Measurements from ENCODE around the gene HOXC5. TPM values are rescaled to one million over a fixed set of nuclear protein-coding genes. Genes with fewer than 3 reads are reported as not detected.

The HOXC5 gene
- total RNA-seq, 1 donor from 2014 or later, result not detected

DNA sequence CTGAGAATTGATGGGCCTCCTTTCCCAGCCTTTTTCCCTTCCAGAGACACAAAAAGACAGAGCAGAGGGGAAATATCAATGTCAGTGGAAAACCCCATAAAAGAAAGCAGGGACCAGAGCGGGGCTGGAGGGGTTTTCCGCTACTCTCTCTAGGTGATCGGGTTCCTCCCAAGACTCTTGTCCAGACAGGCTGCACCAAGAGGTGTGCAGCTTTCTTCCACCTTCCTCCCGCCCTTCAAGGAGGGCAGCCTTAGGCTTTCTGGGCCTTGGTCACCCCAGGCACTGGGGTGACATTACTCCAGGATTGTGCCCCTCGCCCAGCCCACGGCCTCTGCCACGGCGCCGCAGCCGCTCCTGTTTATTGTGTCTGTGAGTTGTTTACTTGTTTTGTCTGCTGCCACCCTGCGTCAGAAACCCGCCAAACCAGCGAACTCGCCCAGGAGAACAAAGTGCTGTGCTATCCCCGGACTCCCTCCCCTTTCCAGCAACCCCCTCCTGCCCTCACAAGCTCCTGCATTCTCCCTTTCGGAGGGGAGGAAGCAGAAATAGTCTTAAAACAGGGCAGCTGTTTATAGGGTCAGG is 11.3 kb upstream of the HOXC5 start:
- DNase-seq, result no peak

DNA sequence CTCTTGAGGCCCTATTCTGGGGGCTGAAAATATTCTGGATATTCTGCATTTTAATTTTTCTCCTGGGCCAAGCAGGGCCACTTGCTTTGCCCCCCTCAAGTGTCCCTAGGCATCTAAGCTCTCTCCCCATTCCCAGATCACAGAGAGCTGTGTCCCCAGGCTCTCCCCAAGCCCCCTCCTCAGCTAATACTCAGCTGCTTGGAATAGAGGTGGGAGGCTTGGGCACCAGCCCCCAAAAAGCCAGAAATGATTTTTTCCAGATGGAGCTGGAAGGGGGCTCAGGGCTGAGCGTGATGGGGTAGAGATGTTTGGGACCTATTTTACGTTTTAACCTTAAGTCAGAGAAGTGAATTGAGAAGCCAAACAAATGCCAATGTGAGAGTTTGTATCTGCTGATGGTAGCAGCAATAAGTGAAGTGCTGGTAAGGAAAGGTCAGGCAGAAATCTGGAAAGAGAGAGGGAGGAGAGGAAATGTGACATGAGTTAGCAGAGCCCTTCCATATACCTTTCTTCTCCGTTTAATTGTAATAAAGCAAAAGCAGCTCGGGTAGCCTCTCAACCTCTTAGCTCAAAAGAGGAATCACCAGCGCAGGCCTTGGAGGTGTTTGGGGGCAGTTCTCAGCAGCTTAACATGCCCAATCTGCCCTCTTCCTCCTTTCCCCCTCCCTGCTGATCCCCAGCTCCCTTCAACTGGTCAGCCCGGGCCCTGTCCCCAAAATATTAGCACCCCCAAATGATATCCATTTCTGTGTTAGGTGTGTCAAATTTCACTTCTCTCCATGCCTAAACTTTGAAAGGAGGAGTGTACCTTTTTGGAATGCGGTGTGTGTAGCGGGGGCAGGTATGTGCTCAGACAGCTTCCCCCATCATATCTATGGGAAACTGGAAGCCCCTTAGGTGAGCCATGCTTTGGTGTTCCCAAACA is 9.6 kb upstream of the HOXC5 start:
- no peak for DNase-seq

DNA sequence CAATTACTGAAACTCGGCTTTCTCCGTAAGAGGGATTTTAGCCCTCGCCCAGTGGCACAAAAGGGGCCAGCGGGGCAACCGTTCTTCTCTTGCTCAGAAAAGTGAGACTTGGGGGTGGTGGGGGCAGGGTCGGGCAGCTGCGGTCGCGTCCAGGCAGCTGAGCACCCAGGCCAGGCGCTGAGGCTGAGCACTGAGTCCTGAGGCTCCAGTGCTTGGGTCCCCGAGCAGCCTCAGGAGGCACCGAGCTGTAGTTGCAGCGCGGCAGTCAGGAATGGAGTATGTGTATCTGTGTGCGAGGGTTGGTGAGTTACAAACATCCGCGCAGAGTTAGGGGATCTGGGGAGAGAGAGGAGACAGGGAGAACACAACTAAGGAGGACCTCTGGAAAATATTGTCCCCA is 8.7 kb upstream of the HOXC5 start:
- no peak for DNase-seq

DNA sequence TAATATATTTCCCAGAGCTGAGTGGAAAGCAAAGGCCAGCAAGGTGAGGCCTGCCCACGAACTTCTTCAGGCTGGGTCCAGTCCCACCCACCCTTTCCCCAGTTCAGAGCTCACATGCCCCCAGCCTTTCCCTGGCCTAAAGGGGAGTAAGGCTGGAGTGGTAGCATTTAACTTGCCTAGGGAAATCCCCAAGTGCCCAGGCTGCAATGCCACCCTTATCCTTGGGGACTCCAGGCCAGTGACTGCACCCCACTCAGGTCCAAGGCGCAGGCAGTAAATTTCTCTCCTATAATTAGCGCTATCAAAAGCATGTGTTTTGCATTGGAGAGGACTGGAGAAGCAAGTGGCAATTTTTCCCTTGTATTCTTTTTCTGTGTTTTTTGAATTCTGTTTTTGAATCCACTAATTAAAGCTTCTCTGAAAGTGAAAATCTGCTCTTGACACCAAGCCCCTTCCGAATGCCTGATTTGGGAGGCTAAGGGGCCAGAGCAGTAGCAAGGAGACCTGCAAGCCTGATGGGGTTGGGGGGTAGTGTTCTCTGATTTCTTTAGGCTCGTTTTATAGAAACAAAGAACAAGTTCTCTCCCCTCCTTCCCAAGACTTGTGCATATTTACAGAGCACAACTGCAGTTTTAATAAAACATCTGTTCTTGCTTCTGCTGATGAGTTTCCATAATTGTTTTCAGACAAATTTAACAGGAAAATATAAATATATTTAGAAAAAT is 8.1 kb upstream of the HOXC5 start:
- no peak for DNase-seq

DNA sequence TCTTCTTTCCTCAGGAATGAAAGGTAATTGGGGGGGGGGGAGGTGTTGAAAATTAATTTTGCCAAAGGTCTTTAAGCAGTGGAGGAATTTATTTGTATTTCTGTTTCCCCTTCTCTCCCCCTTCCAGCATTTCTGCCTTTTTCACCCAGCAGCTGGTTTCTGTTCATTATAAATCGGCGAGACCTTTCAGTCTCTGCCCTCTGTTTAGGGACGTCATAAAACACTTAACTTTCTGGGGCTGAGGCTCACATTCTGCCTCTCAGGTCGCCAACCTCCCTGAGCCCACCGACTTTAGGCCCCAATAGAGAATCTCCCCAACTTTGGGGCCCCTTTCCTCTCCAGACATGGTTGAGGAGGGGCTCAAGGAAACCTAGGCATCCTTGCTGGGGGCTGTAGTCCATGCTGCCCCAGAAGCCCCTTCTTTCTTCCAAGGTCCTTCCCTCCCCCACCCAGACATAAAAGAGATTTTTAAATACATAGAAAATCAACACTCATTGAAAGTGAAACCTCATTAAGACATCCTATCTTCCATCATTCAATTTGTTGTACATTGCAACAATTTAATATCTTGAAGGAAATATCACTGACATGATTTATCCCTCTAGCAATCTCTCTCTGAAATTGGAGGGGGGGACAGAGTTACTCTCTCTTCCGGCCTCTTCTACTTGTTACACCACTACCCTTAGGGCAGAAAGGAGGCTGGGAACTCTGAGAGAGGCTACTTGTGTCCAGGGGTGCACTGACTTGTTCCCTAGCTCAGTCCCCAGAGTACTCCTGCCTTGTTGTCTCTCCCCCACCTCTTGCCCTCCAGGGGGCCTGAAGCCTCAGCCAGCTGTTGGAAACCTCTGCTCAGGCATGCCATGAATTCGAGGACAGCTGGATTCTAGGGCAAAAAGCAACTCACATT is 7.1 kb upstream of the HOXC5 start:
- DNase-seq, result no peak

DNA sequence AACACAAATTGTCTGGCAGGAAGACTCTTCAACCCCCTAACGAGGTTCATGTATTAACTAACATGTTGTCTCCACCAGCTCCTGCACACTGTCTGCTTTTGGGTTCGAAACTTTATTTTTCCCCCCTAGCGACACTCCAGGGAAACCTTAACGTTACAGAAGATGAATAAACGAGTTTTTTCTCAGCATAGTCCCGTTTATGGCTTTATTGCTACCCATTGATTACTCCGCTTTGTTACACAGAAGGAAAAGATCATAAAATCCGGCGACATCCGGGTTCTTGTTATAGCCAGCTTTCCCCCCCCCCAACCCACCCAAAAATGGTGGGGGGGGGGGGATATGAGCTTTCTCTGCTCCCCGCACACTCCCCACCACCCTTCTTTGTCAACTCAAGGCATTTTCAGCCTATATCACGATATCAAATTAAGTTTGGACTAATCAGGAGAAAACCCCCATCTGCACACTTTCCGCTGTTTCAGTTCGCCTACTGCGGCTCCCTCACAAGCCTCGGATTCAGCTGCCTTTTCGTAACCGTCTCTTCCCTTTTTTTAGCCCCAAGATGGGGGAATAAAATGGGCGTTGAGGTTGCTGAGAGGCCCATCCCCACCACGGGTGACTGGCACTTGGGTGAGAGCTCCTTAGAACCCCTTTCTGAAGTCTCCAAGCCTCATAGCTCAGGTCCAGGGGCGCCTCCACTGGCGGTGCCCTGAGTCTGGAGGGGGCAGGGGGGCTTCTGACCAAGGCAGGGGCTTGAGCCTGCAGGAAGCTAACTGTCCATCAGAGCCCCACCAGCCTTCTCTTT is 6.0 kb upstream of the HOXC5 start:
- DNase-seq, result no peak

DNA sequence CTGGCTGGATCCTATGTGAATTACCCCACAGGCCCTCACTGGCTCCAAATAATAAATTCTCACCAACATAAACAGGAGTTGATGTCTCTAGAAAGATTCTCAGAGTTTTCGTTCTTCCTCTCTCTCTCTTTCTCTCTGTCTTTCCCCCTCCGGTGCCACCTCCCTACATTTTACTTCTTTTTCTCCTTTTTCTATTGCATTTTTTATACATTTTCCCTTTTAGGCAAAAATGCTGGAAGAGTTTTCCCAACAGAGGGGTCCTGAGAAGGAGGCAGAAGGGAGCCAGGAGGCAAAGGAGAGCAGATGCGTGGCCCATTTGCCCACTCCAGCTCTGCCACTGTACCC is 5.4 kb upstream of the HOXC5 start:
- no peak for DNase-seq

DNA sequence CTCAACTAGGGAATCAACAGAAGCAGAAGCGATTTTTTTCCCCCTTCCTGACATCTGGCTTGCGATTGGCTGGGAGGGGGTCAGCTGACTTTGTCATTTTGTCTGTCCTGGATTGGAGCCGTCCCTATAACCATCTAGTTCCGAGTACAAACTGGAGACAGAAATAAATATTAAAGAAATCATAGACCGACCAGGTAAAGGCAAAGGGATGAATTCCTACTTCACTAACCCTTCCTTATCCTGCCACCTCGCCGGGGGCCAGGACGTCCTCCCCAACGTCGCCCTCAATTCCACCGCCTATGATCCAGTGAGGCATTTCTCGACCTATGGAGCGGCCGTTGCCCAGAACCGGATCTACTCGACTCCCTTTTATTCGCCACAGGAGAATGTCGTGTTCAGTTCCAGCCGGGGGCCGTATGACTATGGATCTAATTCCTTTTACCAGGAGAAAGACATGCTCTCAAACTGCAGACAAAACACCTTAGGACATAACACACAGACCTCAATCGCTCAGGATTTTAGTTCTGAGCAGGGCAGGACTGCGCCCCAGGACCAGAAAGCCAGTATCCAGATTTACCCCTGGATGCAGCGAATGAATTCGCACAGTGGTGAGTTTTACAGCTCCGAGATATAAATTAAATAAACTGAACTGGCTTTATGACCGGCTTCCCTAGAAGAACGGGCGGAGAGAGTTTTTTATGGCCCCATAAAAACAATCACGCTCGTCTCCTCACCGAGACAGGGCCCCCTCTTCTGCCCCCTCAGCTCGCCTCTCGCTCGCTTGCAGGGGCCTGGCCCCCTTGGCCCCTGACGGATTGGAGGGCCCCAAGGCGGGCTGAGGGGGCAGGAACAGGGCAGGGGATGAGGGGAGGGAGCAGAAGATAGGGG is 4.3 kb upstream of the HOXC5 start, which contains the start of gene HOXC6:
Gene HOXC6 (plus strand): TSS at position 127 of the 888 bp plus-strand sequence. CDS start 82 bp downstream, at position 209.
- no peak for DNase-seq

DNA sequence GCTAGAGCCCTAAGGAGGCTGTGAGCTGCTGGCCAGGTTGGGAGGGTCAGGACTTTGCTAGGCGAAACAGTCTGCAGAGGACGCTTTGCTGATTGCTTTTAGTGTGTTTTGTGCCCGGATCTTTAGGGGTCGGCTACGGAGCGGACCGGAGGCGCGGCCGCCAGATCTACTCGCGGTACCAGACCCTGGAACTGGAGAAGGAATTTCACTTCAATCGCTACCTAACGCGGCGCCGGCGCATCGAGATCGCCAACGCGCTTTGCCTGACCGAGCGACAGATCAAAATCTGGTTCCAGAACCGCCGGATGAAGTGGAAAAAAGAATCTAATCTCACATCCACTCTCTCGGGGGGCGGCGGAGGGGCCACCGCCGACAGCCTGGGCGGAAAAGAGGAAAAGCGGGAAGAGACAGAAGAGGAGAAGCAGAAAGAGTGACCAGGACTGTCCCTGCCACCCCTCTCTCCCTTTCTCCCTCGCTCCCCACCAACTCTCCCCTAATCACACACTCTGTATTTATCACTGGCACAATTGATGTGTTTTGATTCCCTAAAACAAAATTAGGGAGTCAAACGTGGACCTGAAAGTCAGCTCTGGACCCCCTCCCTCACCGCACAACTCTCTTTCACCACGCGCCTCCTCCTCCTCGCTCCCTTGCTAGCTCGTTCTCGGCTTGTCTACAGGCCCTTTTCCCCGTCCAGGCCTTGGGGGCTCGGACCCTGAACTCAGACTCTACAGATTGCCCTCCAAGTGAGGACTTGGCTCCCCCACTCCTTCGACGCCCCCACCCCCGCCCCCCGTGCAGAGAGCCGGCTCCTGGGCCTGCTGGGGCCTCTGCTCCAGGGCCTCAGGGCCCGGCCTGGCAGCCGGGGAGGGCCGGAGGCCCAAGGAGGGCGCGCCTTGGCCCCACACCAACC is 3.1 kb upstream of the HOXC5 start:
- DNase-seq, result no peak

DNA sequence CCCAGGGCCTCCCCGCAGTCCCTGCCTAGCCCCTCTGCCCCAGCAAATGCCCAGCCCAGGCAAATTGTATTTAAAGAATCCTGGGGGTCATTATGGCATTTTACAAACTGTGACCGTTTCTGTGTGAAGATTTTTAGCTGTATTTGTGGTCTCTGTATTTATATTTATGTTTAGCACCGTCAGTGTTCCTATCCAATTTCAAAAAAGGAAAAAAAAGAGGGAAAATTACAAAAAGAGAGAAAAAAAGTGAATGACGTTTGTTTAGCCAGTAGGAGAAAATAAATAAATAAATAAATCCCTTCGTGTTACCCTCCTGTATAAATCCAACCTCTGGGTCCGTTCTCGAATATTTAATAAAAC is 2.4 kb upstream of the HOXC5 start:
- DNase-seq, result no peak

DNA sequence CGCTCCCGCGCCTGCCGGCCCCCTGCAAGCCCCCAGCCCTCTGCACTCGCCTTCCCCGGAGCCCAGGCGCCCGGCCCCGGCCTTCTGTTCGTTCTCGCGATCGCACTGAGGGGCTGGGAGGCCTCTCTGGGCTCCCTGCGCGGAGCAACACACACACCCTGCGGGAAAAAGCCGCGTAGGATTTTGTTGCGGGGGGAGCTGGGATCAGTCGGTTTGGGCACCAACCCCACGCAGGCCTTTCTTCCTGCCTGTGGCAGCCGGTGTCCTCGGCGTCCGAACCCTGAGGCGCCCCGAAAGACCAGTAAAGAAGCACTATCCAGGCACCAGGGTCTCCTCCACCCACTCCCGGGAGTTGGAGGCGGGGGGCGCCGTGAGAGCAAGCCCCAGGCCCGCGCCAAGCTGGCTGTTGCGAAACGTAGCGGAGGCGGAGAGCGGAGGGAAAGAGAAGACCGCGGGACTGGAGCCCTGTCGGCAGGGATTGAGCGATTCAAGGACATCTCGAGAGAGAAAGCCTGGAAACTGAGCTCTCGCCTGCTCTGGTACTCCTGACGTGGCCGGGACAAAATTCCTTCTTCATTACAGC is 1.9 kb upstream of the HOXC5 start:
- DNase-seq, result no peak

DNA sequence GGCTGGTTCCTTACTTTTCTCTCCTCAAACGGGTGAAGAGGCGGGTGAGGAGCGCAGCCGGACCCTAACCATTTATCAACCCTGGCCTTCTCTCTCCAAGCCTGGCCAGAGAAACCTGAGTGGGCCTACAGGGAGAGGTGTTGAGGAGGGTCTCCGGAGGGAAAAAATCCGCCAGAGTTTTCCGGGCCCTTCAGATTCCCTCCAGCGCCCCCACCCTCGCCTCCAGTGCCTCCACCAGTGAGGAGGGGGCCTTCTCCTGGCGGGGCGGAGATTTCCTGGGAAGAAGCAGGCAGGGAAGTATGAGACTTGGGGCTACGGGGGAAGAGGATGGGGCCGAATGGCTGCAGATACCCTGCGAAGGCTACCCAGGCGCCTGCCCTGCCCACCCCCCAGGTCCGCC is 1.4 kb upstream of the HOXC5 start:
- DNase-seq, result no peak

DNA sequence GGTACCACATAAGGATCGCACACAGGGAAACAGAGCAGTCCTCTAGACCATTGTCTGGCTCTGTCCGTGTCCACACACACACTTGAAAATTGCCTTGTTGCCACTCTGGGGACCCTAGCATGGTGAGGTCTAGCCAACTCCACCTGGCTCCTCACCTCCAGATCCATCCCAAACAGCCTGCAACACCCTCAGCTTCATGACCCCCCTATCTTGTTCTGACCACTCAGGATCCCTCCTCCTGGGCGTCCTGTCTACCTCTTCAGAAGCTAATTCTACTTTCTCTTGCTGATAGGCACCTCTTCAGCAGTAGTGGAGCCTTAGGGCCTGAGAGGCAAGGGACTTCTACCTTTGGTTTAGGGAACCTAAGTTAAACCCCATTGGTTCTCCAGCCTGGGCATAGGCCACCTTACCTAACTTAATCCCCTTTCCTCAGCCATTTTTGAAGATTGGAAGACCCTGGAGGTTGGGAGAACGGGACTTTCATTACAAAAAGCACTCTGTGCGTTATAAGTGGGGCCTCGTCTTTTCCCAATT is 697 bp upstream of the HOXC5 start:
- DNase-seq, result no peak

DNA sequence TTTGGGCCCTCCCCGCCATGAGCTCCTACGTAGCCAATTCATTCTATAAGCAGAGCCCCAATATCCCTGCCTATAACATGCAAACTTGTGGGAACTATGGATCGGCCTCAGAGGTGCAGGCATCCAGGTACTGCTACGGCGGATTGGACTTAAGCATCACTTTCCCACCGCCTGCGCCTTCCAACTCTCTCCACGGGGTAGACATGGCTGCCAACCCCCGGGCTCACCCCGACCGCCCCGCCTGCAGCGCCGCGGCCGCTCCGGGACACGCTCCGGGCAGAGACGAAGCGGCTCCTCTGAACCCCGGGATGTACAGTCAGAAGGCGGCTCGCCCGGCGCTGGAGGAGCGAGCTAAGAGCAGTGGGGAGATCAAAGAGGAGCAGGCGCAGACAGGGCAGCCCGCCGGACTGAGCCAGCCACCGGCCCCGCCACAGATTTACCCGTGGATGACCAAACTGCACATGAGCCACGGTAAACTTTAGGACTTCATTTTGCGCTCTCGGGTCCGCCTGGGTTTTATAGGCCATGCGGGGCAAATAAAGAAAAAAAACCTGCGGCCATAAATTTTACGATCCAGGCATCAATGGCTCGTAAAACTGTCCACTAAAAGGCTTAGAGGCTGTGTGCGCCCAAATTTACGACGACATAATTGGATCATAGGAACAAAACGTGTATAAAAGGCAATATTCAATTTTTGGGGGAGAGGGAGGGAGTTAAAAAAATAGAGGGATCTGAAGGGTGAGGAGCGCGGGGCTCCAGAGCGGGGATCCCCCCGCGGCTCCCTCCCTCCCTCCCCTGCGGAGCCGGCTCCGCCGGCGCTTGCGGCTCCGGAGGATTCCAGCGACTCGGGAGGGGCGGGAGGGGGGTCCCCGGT is 493 bp downstream of the HOXC5 start:
- DNase-seq, result no peak

DNA sequence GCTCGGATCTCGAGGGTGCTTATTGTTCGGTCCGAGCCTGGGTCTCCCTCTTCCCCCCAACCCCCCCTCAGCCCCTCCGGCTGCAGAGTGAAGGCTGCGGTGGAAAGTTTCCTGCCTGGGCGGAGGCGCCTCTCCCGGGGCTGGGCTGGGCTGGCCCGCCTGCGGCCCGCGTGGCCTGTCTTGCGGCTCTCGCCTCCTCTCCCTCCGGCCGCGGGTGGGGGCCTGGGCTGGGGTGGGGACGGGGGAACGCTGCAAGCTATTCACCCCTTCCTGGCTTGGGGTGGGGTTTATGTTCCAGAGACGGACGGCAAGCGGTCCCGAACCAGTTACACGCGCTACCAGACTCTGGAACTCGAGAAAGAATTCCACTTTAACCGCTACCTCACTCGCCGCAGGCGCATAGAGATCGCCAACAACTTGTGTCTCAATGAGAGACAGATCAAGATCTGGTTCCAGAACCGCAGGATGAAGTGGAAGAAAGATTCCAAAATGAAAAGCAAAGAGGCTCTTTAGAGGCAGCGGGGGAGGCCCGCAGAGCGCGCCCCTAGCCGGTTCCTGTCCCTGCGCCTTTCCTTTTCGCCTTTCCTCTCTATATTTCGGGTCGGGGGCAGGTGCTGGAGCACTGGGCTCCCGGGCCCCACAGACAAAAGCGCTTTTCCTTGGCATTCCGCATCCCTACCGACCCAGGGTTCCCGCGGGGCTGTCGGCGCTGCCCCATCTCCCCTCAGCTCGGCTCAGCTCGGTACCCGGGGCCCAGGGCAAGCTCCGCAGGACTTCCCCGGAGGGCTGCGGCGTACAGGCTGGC is 1.3 kb downstream of the HOXC5 start:
- DNase-seq, result no peak

DNA sequence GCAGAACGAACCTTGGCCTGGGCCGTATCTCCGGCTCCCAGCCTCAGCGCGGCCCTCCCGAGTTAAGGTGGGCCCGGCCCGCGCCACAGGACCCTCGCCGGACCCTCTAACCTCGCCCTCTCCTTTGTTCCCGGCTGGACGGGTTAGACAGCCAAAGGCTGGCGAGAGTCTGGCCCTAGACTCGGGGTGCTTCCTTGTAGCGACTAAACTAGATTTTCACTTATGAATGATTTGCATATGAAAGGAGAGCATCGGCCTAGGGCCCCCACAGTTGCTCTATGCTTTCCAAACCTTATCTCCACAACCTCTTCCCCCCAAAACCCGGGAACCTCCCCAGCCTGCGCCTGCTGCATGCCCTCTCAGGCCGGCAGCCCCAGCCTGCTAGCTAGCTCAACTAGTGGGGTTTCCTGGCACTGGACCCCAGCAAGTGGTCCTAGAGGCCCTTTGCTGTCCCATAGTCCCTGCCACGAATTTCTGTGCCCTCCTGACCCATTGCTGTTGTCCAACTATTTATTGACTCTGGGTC is 2.0 kb downstream of the HOXC5 start:
- no peak for DNase-seq

All from dermis blood vessel endothelial cell (primary cell).